Nephron progenitor cell (in vitro differentiated cells): ENCODE data around the gene TIMM10.

Source experiments
- DNase-seq: peaks from one replicate; pipeline ENCODE4 v3.0.0; 2021
- H3K27ac Mint-ChIP-seq: 2 replicates; pipeline ENCODE4 v1.8.0; 2021; ENCODE audit warnings: mild to moderate bottlenecking, moderate library complexity, mixed read lengths
- H3K27me3 Mint-ChIP-seq: 2 replicates; pipeline ENCODE4 v1.8.0; 2021; ENCODE audit warnings: mild to moderate bottlenecking, low read depth, mixed read lengths; ENCODE audit not compliant: poor library complexity
- H3K36me3 Mint-ChIP-seq: 2 replicates; pipeline ENCODE4 v1.8.0; 2021; ENCODE audit warnings: low read depth, mixed read lengths
- H3K4me1 Mint-ChIP-seq: 2 replicates; pipeline ENCODE4 v1.8.0; 2021; ENCODE audit warnings: mixed read lengths
- H3K4me3 Mint-ChIP-seq: 2 replicates; pipeline ENCODE4 v1.8.0; 2021; ENCODE audit warnings: mild to moderate bottlenecking, moderate library complexity, mixed read lengths
- H3K9me3 Mint-ChIP-seq: 2 replicates; pipeline ENCODE4 v1.8.0; 2021; ENCODE audit warnings: mild to moderate bottlenecking, moderate library complexity, mixed read lengths
- CTCF ChIP-seq: fragments of 200-600 bp; sonication (generic); IDR thresholded peaks from 2 replicates; pipeline ENCODE4 v1.5.0; 2021; ENCODE audit warnings: antibody characterized with exemption

TIMM10 gene

GRCh38 chr11:57523419-57523818, 7.1 kb downstream of the TIMM10 start:
- H3K4me3 Mint-ChIP-seq, result no peak overlapping the region
- H3K27ac Mint-ChIP-seq, result no peak overlapping the region
- peaks cover 19% of the 10 kb centered on the region for H3K36me3 Mint-ChIP-seq
- H3K4me1 Mint-ChIP-seq, result peaks cover 34% of the 10 kb centered on the region
- TF ChIP-seq CTCF, result no peak
- H3K9me3 Mint-ChIP-seq, result no peaks in the 10 kb centered on the region
- no peak for DNase-seq
- H3K27me3 Mint-ChIP-seq, result peaks cover 8% of the 10 kb centered on the region

- H3K4me1 Mint-ChIP-seq, result peaks cover 23% of the 10 kb centered on the region
- no peak overlapping the region for H3K27ac Mint-ChIP-seq
- TF ChIP-seq CTCF, result no peak
- H3K27me3 Mint-ChIP-seq, result peaks cover 25% of the 10 kb centered on the region
- H3K4me3 Mint-ChIP-seq, result no peak overlapping the region
- no peaks in the 10 kb centered on the region for H3K9me3 Mint-ChIP-seq
- no peak for DNase-seq
- peaks cover 9% of the 10 kb centered on the region for H3K36me3 Mint-ChIP-seq
These were observed 9.4 kb downstream of the TIMM10 start for GRCh38 chr11:57521116-57521515.

GRCh38 chr11:57516061-57516443, 14.5 kb downstream of the TIMM10 start:
- no peak for DNase-seq
- H3K36me3 Mint-ChIP-seq, result no peaks in the 10 kb centered on the region
- no peak for TF ChIP-seq CTCF
- H3K9me3 Mint-ChIP-seq, result no peaks in the 10 kb centered on the region
- H3K4me3 Mint-ChIP-seq, result peak overlapping the region; percentile 96
- H3K4me1 Mint-ChIP-seq, result peaks cover 19% of the 10 kb centered on the region
- peaks cover 37% of the 10 kb centered on the region for H3K27me3 Mint-ChIP-seq
- H3K27ac Mint-ChIP-seq, result no peak overlapping the region

GRCh38 chr11:57515332-57516060, 15.1 kb downstream of the TIMM10 start, which contains the start of gene SLC43A1:
Gene SLC43A1, minus strand, starts transcription at chr11:57515702. Its CDS starts 1,591 bp downstream, at chr11:57514111.
- H3K4me3 Mint-ChIP-seq, result peak within 1 kb of the TSS; percentile 96
- H3K9me3 Mint-ChIP-seq, result no peaks in the 10 kb centered on the region
- H3K27ac Mint-ChIP-seq, result no peak within 1 kb of the TSS
- H3K27me3 Mint-ChIP-seq, result peaks cover 38% of the 10 kb centered on the region
- TF ChIP-seq CTCF, result no peak
- H3K4me1 Mint-ChIP-seq, result peaks cover 19% of the 10 kb centered on the region
- peak; percentile 70 for DNase-seq
- no peaks in the 10 kb centered on the region for H3K36me3 Mint-ChIP-seq

GRCh38 chr11:57514538-57515331, 15.8 kb downstream of the TIMM10 start:
- no peaks in the 10 kb centered on the region for H3K9me3 Mint-ChIP-seq
- DNase-seq, result peak; percentile 61
- no peak overlapping the region for H3K27ac Mint-ChIP-seq
- H3K27me3 Mint-ChIP-seq, result peaks cover 38% of the 10 kb centered on the region
- H3K4me3 Mint-ChIP-seq, result peak overlapping the region; percentile 90
- no peaks in the 10 kb centered on the region for H3K36me3 Mint-ChIP-seq
- no peak for TF ChIP-seq CTCF
- peaks cover 19% of the 10 kb centered on the region for H3K4me1 Mint-ChIP-seq
